Activated CD4-positive, alpha-beta T cell treated with anti-CD3 and anti-CD28 coated beads for 48 hours (primary cell): ENCODE results near the gene SLX4.

Experiments
- DNase-seq: peaks from one replicate; pipeline ENCODE4 v3.0.0-alpha.2; 2020

Gene SLX4

GRCh38 chr16:3548859-3549258 is 62.5 kb downstream of the SLX4 start:
- no peak for DNase-seq

GRCh38 chr16:3548445-3548844 is 63.0 kb downstream of the SLX4 start:
- no peak for DNase-seq

- no peak for DNase-seq
These were observed 64.3 kb downstream of the SLX4 start for GRCh38 chr16:3546986-3547682.

GRCh38 chr16:3542601-3543373 is 68.6 kb downstream of the SLX4 start:
- DNase-seq = no peak

- no peak for DNase-seq
These were observed 69.8 kb downstream of the SLX4 start for GRCh38 chr16:3541527-3542155.

GRCh38 chr16:3538222-3538621 is 73.2 kb downstream of the SLX4 start:
- no peak for DNase-seq

GRCh38 chr16:3536851-3537250 is 74.6 kb downstream of the SLX4 start:
- no peak for DNase-seq

- no peak for DNase-seq
These were observed 75.1 kb downstream of the SLX4 start for GRCh38 chr16:3536271-3536731.

GRCh38 chr16:3534126-3534525 is 77.3 kb downstream of the SLX4 start:
- DNase-seq = no peak

GRCh38 chr16:3532741-3533140 is 78.7 kb downstream of the SLX4 start:
- no peak for DNase-seq
